ENCODE results near the gene BCAS3. TPM values are rescaled to one million over a fixed set of nuclear protein-coding genes. Genes with fewer than 3 reads are reported as not detected.

BCAS3 gene
- polyA plus RNA-seq, 3 donors = 10.3 to 19.1 (median 14.7) TPM

GRCh38 chr17:61363601-61364462 lies 686.2 kb downstream of the BCAS3 start:
- intact Hi-C loops (cut with micrococcal nuclease) = no loop called here
- H3K36me3 Mint-ChIP-seq = no peaks in the 10 kb centered on the region

GRCh38 chr17:61364463-61364846 lies 686.8 kb downstream of the BCAS3 start:
- intact Hi-C loops (cut with micrococcal nuclease) = no loop called here

More at GRCh38 chr17:61363601-61364462, 686.2 kb downstream of the BCAS3 start:
- Histone ChIP-seq H3K9me3 (replicated peaks in 1 of 2; ENCODE audit: control insufficient read depth in 1 of 2, insufficient read depth in 1 of 2, low read length in 2 of 2) (no peaks in the 10 kb centered on the region), H4K20me1 (ENCODE audit: insufficient read depth, low read length) (no peaks in the 10 kb centered on the region), H3K4me1 (ENCODE audit: control insufficient read depth in 1 of 2, insufficient read depth in 2 of 2, low read length in 2 of 2) (no peaks in the 10 kb centered on the region), H3K27ac (ENCODE audit: low read depth in 1 of 2, low read length in 2 of 2) (no peak overlapping the region), H3K36me3 (replicated peaks in 1 of 2; ENCODE audit: control insufficient read depth in 1 of 2, insufficient read depth in 2 of 2, low read length in 2 of 2) (no peaks in the 10 kb centered on the region), H3K4me2 (replicated peaks; ENCODE audit: extremely low read depth, low read length, poor library complexity, severe bottlenecking) (no peak overlapping the region), H2AFZ (ENCODE audit: insufficient read depth, low read depth, low read length, poor library complexity, severe bottlenecking) (no peak overlapping the region), H3K9ac (ENCODE audit: insufficient read depth, low read length, poor library complexity, severe bottlenecking) (no peak overlapping the region), H3K27me3 (ENCODE audit: control insufficient read depth in 2 of 2, insufficient read depth in 2 of 2, low read length in 2 of 2) (no peaks in the 10 kb centered on the region), H3K4me3 (replicated peaks in 1 of 3; ENCODE audit: low read depth in 2 of 3, low read length in 3 of 3) (no peak overlapping the region), H3K79me2 (ENCODE audit: insufficient read depth, low read length) (no peaks in the 10 kb centered on the region)
- no peaks in the 10 kb centered on the region for H3K9me3 Mint-ChIP-seq
- 95% methylated on average over 7 of the region's 13 CpGs for WGBS (ENCODE audit: insufficient coverage)
- H3K4me3 Mint-ChIP-seq = no peak overlapping the region
- no peaks in the 10 kb centered on the region for H3K4me1 Mint-ChIP-seq
- no peak overlapping the region for H3K27ac Mint-ChIP-seq
- H3K27me3 Mint-ChIP-seq (ENCODE audit: low read depth in 3 of 3) = peaks cover 0 to 2% (median 1%) of the 10 kb centered on the region in 3 donors
- TF ChIP-seq CTCF (IDR thresholded peaks at IDR 0.05) = no peak
- no peak for DNase-seq

More at GRCh38 chr17:61364463-61364846, 686.8 kb downstream of the BCAS3 start:
- Histone ChIP-seq H3K4me1 (ENCODE audit: control insufficient read depth in 1 of 2, insufficient read depth in 2 of 2, low read length in 2 of 2) (no peaks in the 10 kb centered on the region), H3K4me2 (replicated peaks; ENCODE audit: extremely low read depth, low read length, poor library complexity, severe bottlenecking) (no peak overlapping the region), H3K36me3 (replicated peaks in 1 of 2; ENCODE audit: control insufficient read depth in 1 of 2, insufficient read depth in 2 of 2, low read length in 2 of 2) (no peaks in the 10 kb centered on the region), H3K27ac (ENCODE audit: low read depth in 1 of 2, low read length in 2 of 2) (no peak overlapping the region), H3K9me3 (replicated peaks in 1 of 2; ENCODE audit: control insufficient read depth in 1 of 2, insufficient read depth in 1 of 2, low read length in 2 of 2) (no peaks in the 10 kb centered on the region), H3K9ac (ENCODE audit: insufficient read depth, low read length, poor library complexity, severe bottlenecking) (no peak overlapping the region), H4K20me1 (ENCODE audit: insufficient read depth, low read length) (no peaks in the 10 kb centered on the region), H3K79me2 (ENCODE audit: insufficient read depth, low read length) (no peaks in the 10 kb centered on the region), H2AFZ (ENCODE audit: insufficient read depth, low read depth, low read length, poor library complexity, severe bottlenecking) (no peak overlapping the region), H3K27me3 (ENCODE audit: control insufficient read depth in 2 of 2, insufficient read depth in 2 of 2, low read length in 2 of 2) (no peaks in the 10 kb centered on the region), H3K4me3 (replicated peaks in 1 of 3; ENCODE audit: low read depth in 2 of 3, low read length in 3 of 3) (no peak overlapping the region)
- TF ChIP-seq CTCF (IDR thresholded peaks at IDR 0.05) = no peak
- H3K4me3 Mint-ChIP-seq = no peak overlapping the region
- no peaks in the 10 kb centered on the region for H3K9me3 Mint-ChIP-seq
- H3K4me1 Mint-ChIP-seq = no peaks in the 10 kb centered on the region
- DNase-seq = no peak
- H3K27me3 Mint-ChIP-seq (ENCODE audit: low read depth in 3 of 3) = peaks cover 1 to 5% (median 2%) of the 10 kb centered on the region in 3 donors
- WGBS (ENCODE audit: insufficient coverage) = 100% methylated on average over 1 of the region's 3 CpGs
- no peak overlapping the region for H3K27ac Mint-ChIP-seq
- no peaks in the 10 kb centered on the region for H3K36me3 Mint-ChIP-seq

Data from CD14-positive monocyte (primary cell).